Testis (tissue), 2 donors: Measurements from ENCODE around the gene IPO11.

Experiments
- CTCF ChIP-seq, 3 experiments: fragments of 450-650 bp in 2 of 3; fragments of 200-600 bp in 1 of 3; sonication (generic) in 1 of 3; IDR thresholded peaks; one replicate each; pipeline ENCODE4 v1.5.1; 2016 to 2019; ENCODE audit warnings: antibody characterized with exemption in 3 of 3, mild to moderate bottlenecking in 2 of 3, moderate library complexity in 1 of 3
- POLR2A ChIP-seq: fragments of 450-650 bp; IDR thresholded peaks from one replicate; pipeline ENCODE4 v1.6.1; 2017; ENCODE audit warnings: antibody characterized with exemption, mild to moderate bottlenecking, moderate library complexity

GRCh38 chr5:62631909-62632580 lies 219.5 kb downstream of the IPO11 start:
- TF ChIP-seq CTCF (IDR thresholded peaks at IDR 0.05) (no peak), POLR2A (no peak)
